ENCODE results near the gene NT5C3B. TPM values are rescaled to one million over a fixed set of nuclear protein-coding genes. Genes with fewer than 3 reads are reported as not detected.

NT5C3B gene
- total and polyA plus RNA-seq, 2 donors (not counting 1 experiment from before 2014, with no cell fraction given), result 49.6 to 50.1 TPM

DNA sequence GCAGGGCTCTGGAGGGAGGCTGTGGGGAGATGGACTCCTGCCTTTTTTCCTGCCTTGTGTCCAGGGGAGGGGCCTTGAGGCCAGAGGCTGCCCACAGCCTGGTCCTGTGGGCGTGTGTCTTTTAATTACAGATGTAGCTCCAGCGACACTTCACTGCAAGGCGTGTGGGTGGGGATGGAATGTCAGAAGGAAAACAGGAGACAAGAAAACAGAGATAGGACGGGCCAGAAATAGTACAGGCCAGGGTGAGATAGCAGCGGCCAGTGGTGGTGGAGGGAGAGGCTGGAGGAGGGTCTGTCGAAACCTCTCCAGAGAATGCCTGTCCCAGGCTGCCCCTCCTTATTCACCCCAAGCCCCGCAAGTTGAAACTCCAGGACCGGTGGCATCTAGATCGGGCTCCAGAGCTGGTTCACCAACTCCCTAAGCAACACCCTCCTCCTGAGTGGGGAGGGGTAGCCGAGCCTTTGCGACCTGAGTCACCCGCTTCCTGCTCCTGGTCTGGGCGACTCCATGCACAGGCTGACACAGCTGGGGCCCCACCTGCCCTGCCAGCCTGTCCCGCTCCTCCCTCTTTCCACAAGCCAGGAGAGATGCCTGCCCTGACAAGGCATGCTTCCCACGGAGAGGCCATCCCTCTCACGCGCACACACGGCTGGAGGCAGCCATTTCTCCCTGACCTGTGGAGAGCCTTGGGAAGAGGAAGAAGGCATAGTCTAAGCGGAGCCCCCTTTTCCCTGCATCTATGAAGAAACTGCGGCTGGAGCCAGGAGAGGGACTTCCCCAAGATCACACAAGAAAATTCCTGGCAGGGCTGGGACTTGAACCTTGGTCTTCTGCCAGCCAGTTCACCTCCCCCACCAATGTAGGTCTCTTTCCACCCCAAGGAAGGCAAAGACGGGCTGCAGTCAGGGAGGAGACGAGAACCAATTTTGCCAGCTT lies 42.9 kb downstream of the NT5C3B start:
- intact Hi-C loops (cut with micrococcal nuclease), result no loop called here
- H3K4me3 Mint-ChIP-seq, result no peak overlapping the region
- Histone ChIP-seq H2AFZ (ENCODE audit: insufficient read depth, low read depth, low read length, poor library complexity, severe bottlenecking) (no peak overlapping the region), H3K4me1 (ENCODE audit: control insufficient read depth in 2 of 2, insufficient read depth in 2 of 2, low read length in 2 of 2) (no peaks in the 10 kb centered on the region), H3K27ac (ENCODE audit: low read length in 2 of 2) (no peak overlapping the region), H3K4me3 (ENCODE audit: control extremely low read depth in 1 of 5, extremely low read depth in 1 of 5, insufficient read depth in 1 of 5, low read depth in 2 of 5, low read length in 4 of 5) (no peak overlapping the region), H4K20me1 (ENCODE audit: control insufficient read depth, insufficient read depth, low read length, poor library complexity, severe bottlenecking) (no peaks in the 10 kb centered on the region), H3K36me3 (replicated peaks in 1 of 2; ENCODE audit: control extremely low read depth in 1 of 2, control insufficient read depth in 1 of 2, extremely low read depth in 1 of 2, insufficient read depth in 2 of 2, low read length in 1 of 2) (no peaks in the 10 kb centered on the region), H3K27me3 (replicated peaks in 1 of 4; ENCODE audit: control extremely low read depth in 1 of 4, control insufficient read depth in 3 of 4, insufficient read depth in 4 of 4, low read length in 3 of 4) (no peaks in the 10 kb centered on the region), H3K9ac (ENCODE audit: low read length) (no peak overlapping the region), H3K79me2 (ENCODE audit: control insufficient read depth, insufficient read depth, low read length) (no peaks in the 10 kb centered on the region), H3K9me3 (ENCODE audit: control extremely low read depth in 1 of 3, control insufficient read depth in 2 of 3, insufficient read depth in 1 of 3, low read length in 2 of 3) (no peaks in the 10 kb centered on the region), H3K4me2 (replicated peaks; ENCODE audit: low read depth, low read length, poor library complexity, severe bottlenecking) (no peak overlapping the region)
- no peak overlapping the region for H3K27ac Mint-ChIP-seq
- DNase-seq, result no peak
- ChIA-PET CTCF (interaction anchor here (1.4 kb wide), 1 partner anchor 9 kb away, joined by 4 read pairs; no protein-coding TSS in a partner anchor), POLR2A (no interaction called here)
- 81% methylated on average over 10 of the region's 22 CpGs for WGBS (ENCODE audit: insufficient coverage)
- H3K9me3 Mint-ChIP-seq (ENCODE audit: insufficient read depth), result no peaks in the 10 kb centered on the region
- H3K4me1 Mint-ChIP-seq, result peaks cover 1% of the 10 kb centered on the region
- ATAC-seq (ENCODE audit: low read depth), result no peak
- TF ChIP-seq, protein P1, sequence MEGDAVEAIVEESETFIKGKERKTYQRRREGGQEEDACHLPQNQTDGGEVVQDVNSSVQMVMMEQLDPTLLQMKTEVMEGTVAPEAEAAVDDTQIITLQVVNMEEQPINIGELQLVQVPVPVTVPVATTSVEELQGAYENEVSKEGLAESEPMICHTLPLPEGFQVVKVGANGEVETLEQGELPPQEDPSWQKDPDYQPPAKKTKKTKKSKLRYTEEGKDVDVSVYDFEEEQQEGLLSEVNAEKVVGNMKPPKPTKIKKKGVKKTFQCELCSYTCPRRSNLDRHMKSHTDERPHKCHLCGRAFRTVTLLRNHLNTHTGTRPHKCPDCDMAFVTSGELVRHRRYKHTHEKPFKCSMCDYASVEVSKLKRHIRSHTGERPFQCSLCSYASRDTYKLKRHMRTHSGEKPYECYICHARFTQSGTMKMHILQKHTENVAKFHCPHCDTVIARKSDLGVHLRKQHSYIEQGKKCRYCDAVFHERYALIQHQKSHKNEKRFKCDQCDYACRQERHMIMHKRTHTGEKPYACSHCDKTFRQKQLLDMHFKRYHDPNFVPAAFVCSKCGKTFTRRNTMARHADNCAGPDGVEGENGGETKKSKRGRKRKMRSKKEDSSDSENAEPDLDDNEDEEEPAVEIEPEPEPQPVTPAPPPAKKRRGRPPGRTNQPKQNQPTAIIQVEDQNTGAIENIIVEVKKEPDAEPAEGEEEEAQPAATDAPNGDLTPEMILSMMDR (IDR thresholded peaks at IDR 0.05), result no peak
- no peak for TF ChIP-seq EZH2 (IDR thresholded peaks at IDR 0.05; ENCODE audit: borderline replicate concordance, insufficient read depth, low read depth, low read length, poor library complexity, severe bottlenecking)
- H3K27me3 Mint-ChIP-seq, result no peaks in the 10 kb centered on the region

DNA sequence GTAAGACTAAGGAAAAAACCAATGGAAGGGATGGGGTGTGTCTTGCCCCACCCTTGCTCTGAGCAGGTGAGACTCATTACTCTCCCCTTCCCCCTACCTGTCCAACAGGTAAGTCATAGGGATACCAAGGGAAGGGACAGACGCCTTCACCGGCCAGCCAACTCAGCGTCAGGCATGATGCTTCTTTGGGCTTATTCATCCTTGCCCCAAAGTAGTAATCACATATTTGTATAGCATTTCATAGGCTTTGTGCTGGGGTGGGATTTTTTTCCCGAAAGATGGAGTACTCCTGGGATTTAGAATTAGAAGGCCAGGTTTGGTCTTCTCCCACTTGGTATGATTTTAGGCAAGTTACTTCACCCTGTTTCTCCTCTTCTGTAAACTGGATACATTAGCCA lies 49.0 kb downstream of the NT5C3B start:
- Mint-ChIP-seq H3K9me3 (ENCODE audit: insufficient read depth) (no peaks in the 10 kb centered on the region), H3K4me3 (peak overlapping the region; percentile 81), H3K27ac (peak overlapping the region; percentile 71), H3K4me1 (peaks cover 39% of the 10 kb centered on the region), H3K27me3 (no peaks in the 10 kb centered on the region)
- no peak for ATAC-seq (ENCODE audit: low read depth)
- POLR2A ChIA-PET, result interaction anchor here (1.2 to 2.1 kb wide), 4 partner anchors 10 to 602 kb away, joined by 3 to 14 read pairs (median 4); partner anchors contain the start of genes EIF1 and STAT3
- intact Hi-C loops (cut with micrococcal nuclease), result loop anchor here (5.0 kb wide), 3 partner anchors 50 to 130 kb away; partner anchors contain the start of genes ACLY and EIF1
- peaks cover 0 to 4% (median 0%) of the 10 kb centered on the region in 3 donors for H3K9me3 ChIP-seq (ENCODE audit: control extremely low read depth in 1 of 3, control insufficient read depth in 2 of 3, insufficient read depth in 1 of 3, low read length in 2 of 3)
- no peak for TF ChIP-seq EZH2 (IDR thresholded peaks at IDR 0.05; ENCODE audit: borderline replicate concordance, insufficient read depth, low read depth, low read length, poor library complexity, severe bottlenecking)
- TF ChIP-seq, protein P1 (IDR thresholded peaks at IDR 0.05), result no peak
- H2AFZ ChIP-seq (ENCODE audit: insufficient read depth, low read depth, low read length, poor library complexity, severe bottlenecking), result no peak overlapping the region
- H4K20me1 ChIP-seq (ENCODE audit: control insufficient read depth, insufficient read depth, low read length, poor library complexity, severe bottlenecking), result peaks cover 19% of the 10 kb centered on the region
- H3K4me3 ChIP-seq (ENCODE audit: control extremely low read depth in 1 of 5, extremely low read depth in 1 of 5, insufficient read depth in 1 of 5, low read depth in 2 of 5, low read length in 4 of 5), result no peak overlapping the region
- H3K36me3 ChIP-seq (replicated peaks in 1 of 2; ENCODE audit: control extremely low read depth in 1 of 2, control insufficient read depth in 1 of 2, extremely low read depth in 1 of 2, insufficient read depth in 2 of 2, low read length in 1 of 2), result no peaks in the 10 kb centered on the region
- no CpG with 5 or more reads among the region's 4 CpGs for WGBS (ENCODE audit: insufficient coverage)
- H3K4me2 ChIP-seq (replicated peaks; ENCODE audit: low read depth, low read length, poor library complexity, severe bottlenecking), result peak overlapping the region; percentile 83
- peaks cover 33 to 46% of the 10 kb centered on the region in 2 donors for H3K4me1 ChIP-seq (ENCODE audit: control insufficient read depth in 2 of 2, insufficient read depth in 2 of 2, low read length in 2 of 2)
- CTCF ChIA-PET, result interaction anchor here (1.3 to 4.8 kb wide), 10 partner anchors 8 to 231 kb away, joined by 3 to 63 read pairs (median 8); partner anchors contain the start of genes DNAJC7, FKBP10 and P3H4
- no peak overlapping the region for H3K27ac ChIP-seq (ENCODE audit: low read length in 2 of 2)
- peaks cover 25% of the 10 kb centered on the region for H3K79me2 ChIP-seq (ENCODE audit: control insufficient read depth, insufficient read depth, low read length)
- no peaks in the 10 kb centered on the region for H3K27me3 ChIP-seq (replicated peaks in 1 of 4; ENCODE audit: control extremely low read depth in 1 of 4, control insufficient read depth in 3 of 4, insufficient read depth in 4 of 4, low read length in 3 of 4)
- DNase-seq, result no peak
- no peak overlapping the region for H3K9ac ChIP-seq (ENCODE audit: low read length)
